MM.1S (cell line): ENCODE data around the gene ASIC1.

Experiments used
- DNase-seq: peaks from one replicate; pipeline ENCODE4 v3.0.0-alpha.2; 2015
- H2AFZ ChIP-seq: fragments of 300-600 bp; sonication (generic); 2 replicates; pipeline ENCODE4 v1.6.0; 2016; ENCODE audit warnings: antibody characterized with exemption, low read length
- H3F3A ChIP-seq: fragments of 300-600 bp; sonication (generic); 2 replicates; pipeline ENCODE4 v1.6.1; 2016; ENCODE audit warnings: mild to moderate bottlenecking, antibody characterized with exemption, low read length, moderate library complexity, mixed read lengths; ENCODE audit not compliant: insufficient read depth
- H3K27ac ChIP-seq: fragments of 300-600 bp; sonication (generic); 2 replicates; pipeline ENCODE4 v1.5.1; 2016; ENCODE audit warnings: mild to moderate bottlenecking, low read length
- H3K27me3 ChIP-seq: fragments of 300-600 bp; sonication (generic); replicated peaks from 2 replicates; pipeline ENCODE4 v1.6.0; 2016; ENCODE audit warnings: low read length; ENCODE audit not compliant: insufficient read depth
- H3K36me3 ChIP-seq: fragments of 300-600 bp; sonication (generic); replicated peaks from 2 replicates; pipeline ENCODE4 v1.6.1; 2016; ENCODE audit warnings: mild to moderate bottlenecking, low read length, mixed read lengths; ENCODE audit not compliant: insufficient read depth
- H3K4me1 ChIP-seq: fragments of 300-600 bp; sonication (generic); 2 replicates; pipeline ENCODE4 v1.6.1; 2016; ENCODE audit warnings: low read length, mixed read lengths
- H3K4me2 ChIP-seq: fragments of 300-600 bp; sonication (generic); 2 replicates; pipeline ENCODE4 v1.6.0; 2016; ENCODE audit warnings: low read depth, low read length
- H3K4me3 ChIP-seq: fragments of 300-600 bp; sonication (generic); 2 replicates; pipeline ENCODE4 v1.5.1; 2016; ENCODE audit warnings: low read length, mixed read lengths
- H3K79me2 ChIP-seq: fragments of 300-600 bp; sonication (generic); 2 replicates; pipeline ENCODE4 v1.6.1; 2016; ENCODE audit warnings: mixed run types, low read length, mixed read lengths
- H3K9ac ChIP-seq: fragments of 300-600 bp; sonication (generic); 2 replicates; pipeline ENCODE4 v1.6.1; 2016; ENCODE audit warnings: low read length, mixed read lengths
- H3K9me2 ChIP-seq: fragments of 300-600 bp; sonication (generic); replicated peaks from 2 replicates; pipeline ENCODE4 v1.6.1; 2016; ENCODE audit warnings: mild to moderate bottlenecking, low read length, mixed read lengths; ENCODE audit not compliant: insufficient read depth
- H3K9me3 ChIP-seq: fragments of 300-600 bp; sonication (generic); replicated peaks from 2 replicates; pipeline ENCODE4 v1.6.1; 2016; ENCODE audit warnings: mild to moderate bottlenecking, low read length, mixed read lengths; ENCODE audit not compliant: insufficient read depth
- H4K20me1 ChIP-seq: fragments of 300-600 bp; sonication (generic); 2 replicates; pipeline ENCODE4 v1.6.1; 2016; ENCODE audit warnings: mild to moderate bottlenecking, low read length, moderate library complexity, mixed read lengths; ENCODE audit not compliant: insufficient read depth
- EZH2 ChIP-seq: fragments of 300-600 bp; sonication (generic); optimal IDR thresholded peaks from 2 replicates; pipeline ENCODE3; 2017; ENCODE audit warnings: low read depth, mild to moderate bottlenecking, antibody characterized with exemption, low read length, mixed read lengths
- EZH2phosphoT487 ChIP-seq: fragments of 300-600 bp; sonication (generic); IDR thresholded peaks from 2 replicates; pipeline ENCODE4 v1.6.1; 2018; ENCODE audit warnings: antibody characterized with exemption, low read length
- TF ChIP-seq, protein P1 (sequence below): fragments of 300-600 bp; sonication (generic); IDR thresholded peaks from 2 replicates; pipeline ENCODE4 v1.5.1; 2016; ENCODE audit warnings: antibody characterized with exemption, low read length, mixed read lengths

Gene ASIC1

GRCh38 chr12:50106907-50107306, 49.5 kb downstream of the ASIC1 start:
- Histone ChIP-seq H3K4me1 (peaks cover 32% of the 10 kb centered on the region), H3K79me2 (no peaks in the 10 kb centered on the region), H3K9ac (no peak overlapping the region), H2AFZ (no peak overlapping the region), H3K4me3 (no peak overlapping the region), H3K36me3 (no peaks in the 10 kb centered on the region), H3K9me2 (no peaks in the 10 kb centered on the region), H3F3A (peaks cover 26% of the 10 kb centered on the region), H3K27me3 (no peaks in the 10 kb centered on the region), H3K4me2 (no peak overlapping the region), H3K27ac (no peak overlapping the region), H3K9me3 (no peaks in the 10 kb centered on the region), H4K20me1 (no peaks in the 10 kb centered on the region)
- no peak for DNase-seq
- TF ChIP-seq EZH2 (no peak), EZH2phosphoT487 (no peak)
- TF ChIP-seq, protein P1, sequence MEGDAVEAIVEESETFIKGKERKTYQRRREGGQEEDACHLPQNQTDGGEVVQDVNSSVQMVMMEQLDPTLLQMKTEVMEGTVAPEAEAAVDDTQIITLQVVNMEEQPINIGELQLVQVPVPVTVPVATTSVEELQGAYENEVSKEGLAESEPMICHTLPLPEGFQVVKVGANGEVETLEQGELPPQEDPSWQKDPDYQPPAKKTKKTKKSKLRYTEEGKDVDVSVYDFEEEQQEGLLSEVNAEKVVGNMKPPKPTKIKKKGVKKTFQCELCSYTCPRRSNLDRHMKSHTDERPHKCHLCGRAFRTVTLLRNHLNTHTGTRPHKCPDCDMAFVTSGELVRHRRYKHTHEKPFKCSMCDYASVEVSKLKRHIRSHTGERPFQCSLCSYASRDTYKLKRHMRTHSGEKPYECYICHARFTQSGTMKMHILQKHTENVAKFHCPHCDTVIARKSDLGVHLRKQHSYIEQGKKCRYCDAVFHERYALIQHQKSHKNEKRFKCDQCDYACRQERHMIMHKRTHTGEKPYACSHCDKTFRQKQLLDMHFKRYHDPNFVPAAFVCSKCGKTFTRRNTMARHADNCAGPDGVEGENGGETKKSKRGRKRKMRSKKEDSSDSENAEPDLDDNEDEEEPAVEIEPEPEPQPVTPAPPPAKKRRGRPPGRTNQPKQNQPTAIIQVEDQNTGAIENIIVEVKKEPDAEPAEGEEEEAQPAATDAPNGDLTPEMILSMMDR: no peak

- Histone ChIP-seq H3K9me2 (no peaks in the 10 kb centered on the region), H3K4me3 (no peak overlapping the region), H3K27ac (no peak overlapping the region), H3K27me3 (no peaks in the 10 kb centered on the region), H3K9ac (no peak overlapping the region), H3K4me2 (no peak overlapping the region), H3K36me3 (no peaks in the 10 kb centered on the region), H2AFZ (no peak overlapping the region), H3K4me1 (peaks cover 32% of the 10 kb centered on the region), H4K20me1 (no peaks in the 10 kb centered on the region), H3K79me2 (peaks cover 6% of the 10 kb centered on the region), H3F3A (peaks cover 32% of the 10 kb centered on the region), H3K9me3 (no peaks in the 10 kb centered on the region)
- TF ChIP-seq, protein P1: no peak
- TF ChIP-seq EZH2 (no peak), EZH2phosphoT487 (no peak)
- no peak for DNase-seq
Observed at GRCh38 chr12:50107416-50108268, 50.2 kb downstream of the ASIC1 start.

DNA sequence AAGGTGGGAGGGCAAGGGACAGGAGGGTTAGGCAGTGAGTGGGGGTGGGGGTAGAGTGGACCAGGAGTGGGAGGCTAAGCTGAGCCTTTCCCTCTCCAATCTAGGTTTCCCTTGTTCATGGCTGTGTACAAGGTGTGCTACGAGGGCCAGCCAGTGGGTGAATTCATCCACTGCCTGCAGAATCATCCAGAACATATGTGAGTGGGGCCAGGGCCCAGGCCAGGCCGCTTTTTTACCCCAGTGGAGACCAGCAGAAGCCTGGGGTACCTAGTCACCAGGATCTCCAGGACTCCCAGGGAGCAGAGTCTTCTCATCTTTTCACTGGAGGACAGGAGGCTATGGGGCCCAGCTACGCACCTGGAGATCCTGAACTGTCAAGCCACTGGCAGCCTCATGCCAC, 51.9 kb downstream of the ASIC1 start:
- peaks cover 34% of the 10 kb centered on the region for H3F3A ChIP-seq
- peaks cover 22% of the 10 kb centered on the region for H3K79me2 ChIP-seq
- H4K20me1 ChIP-seq: no peaks in the 10 kb centered on the region
- peak overlapping the region; percentile 98; the same call in 1 of the 2 replicates for H3K27ac ChIP-seq
- H3K9me3 ChIP-seq: no peaks in the 10 kb centered on the region
- H3K9me2 ChIP-seq: no peaks in the 10 kb centered on the region
- peak overlapping the region; percentile 63; the same call in 1 of the 2 replicates for H2AFZ ChIP-seq
- H3K27me3 ChIP-seq: no peaks in the 10 kb centered on the region
- H3K4me3 ChIP-seq: peak overlapping the region; percentile 58; the same call in 1 of the 2 replicates
- H3K4me1 ChIP-seq: peaks cover 32% of the 10 kb centered on the region
- H3K9ac ChIP-seq: peak overlapping the region; percentile 74; the same call in 1 of the 2 replicates
- no peak for DNase-seq
- peak overlapping the region; percentile 98 for H3K4me2 ChIP-seq
- TF ChIP-seq, protein P1: no peak
- TF ChIP-seq EZH2phosphoT487 (no peak), EZH2 (no peak)
- H3K36me3 ChIP-seq: no peaks in the 10 kb centered on the region
